ENCODE measurements around the gene LHX1. TPM values are rescaled to one million over a fixed set of nuclear protein-coding genes. Genes with fewer than 3 reads are reported as not detected.

LHX1 gene
- total RNA-seq, 2 experiments from 2014 or later: 0.66 TPM; not detected in 1

- Mint-ChIP-seq H3K4me1 (peaks cover 34% of the 10 kb centered on the region), H3K4me3 (no peak overlapping the region), H3K36me3 (peaks cover 17% of the 10 kb centered on the region), H3K9me3 (ENCODE audit: low read depth) (no peaks in the 10 kb centered on the region), H3K27me3 (peaks cover 54% of the 10 kb centered on the region), H3K27ac (no peak overlapping the region)
- no peak for DNase-seq
- ATAC-seq: no peak
- CTCF ChIA-PET: no interaction called here
These were observed 9.4 kb downstream of the LHX1 start for GRCh38 chr17:36946726-36947091.

GRCh38 chr17:36947922-36948716 lies 10.8 kb downstream of the LHX1 start:
- Mint-ChIP-seq H3K27ac (peak overlapping the region; percentile 95), H3K4me3 (peak overlapping the region; percentile 87), H3K36me3 (peaks cover 29% of the 10 kb centered on the region), H3K9me3 (ENCODE audit: low read depth) (no peaks in the 10 kb centered on the region), H3K4me1 (peaks cover 46% of the 10 kb centered on the region), H3K27me3 (peaks cover 51% of the 10 kb centered on the region)
- ATAC-seq (peak; percentile 1), DNase-seq (no peak)
- CTCF ChIA-PET: interaction anchor here (1.0 to 1.5 kb wide), 3 partner anchors 12 to 345 kb away, joined by 3 to 6 read pairs (median 3); no protein-coding TSS in a partner anchor

- Mint-ChIP-seq H3K27ac (peak within 1 kb of the TSS; percentile 95), H3K9me3 (ENCODE audit: low read depth) (no peaks in the 10 kb centered on the region), H3K27me3 (peaks cover 44% of the 10 kb centered on the region), H3K36me3 (peaks cover 35% of the 10 kb centered on the region), H3K4me3 (peak within 1 kb of the TSS; percentile 87), H3K4me1 (peaks cover 44% of the 10 kb centered on the region)
- CTCF ChIA-PET: interaction anchor here (0.6 to 1.5 kb wide), 8 partner anchors 11 to 346 kb away, joined by 3 to 7 read pairs (median 3); partner anchors contain the start of gene LHX1
- DNase-seq (peak; percentile 97), ATAC-seq (peak; percentile 96)
These were observed 11.6 kb downstream of the LHX1 start, which contains the start of gene AATF for GRCh38 chr17:36948717-36949460. Gene AATF (plus strand): TSS chr17:36948954. CDS start chr17:36949126, 172 bp downstream.

- CTCF ChIA-PET: interaction anchor here (0.6 to 1.5 kb wide), 8 partner anchors 10 to 347 kb away, joined by 3 to 7 read pairs (median 3); partner anchors contain the start of gene LHX1
- peak overlapping the region; percentile 95 for H3K27ac Mint-ChIP-seq
- H3K27me3 Mint-ChIP-seq: peaks cover 39% of the 10 kb centered on the region
- no peaks in the 10 kb centered on the region for H3K9me3 Mint-ChIP-seq (ENCODE audit: low read depth)
- DNase-seq: no peak
- H3K4me1 Mint-ChIP-seq: peaks cover 42% of the 10 kb centered on the region
- no peak for ATAC-seq
- peaks cover 41% of the 10 kb centered on the region for H3K36me3 Mint-ChIP-seq
- H3K4me3 Mint-ChIP-seq: peak overlapping the region; percentile 87
These were observed 12.2 kb downstream of the LHX1 start for GRCh38 chr17:36949461-36949927.

- no peaks in the 10 kb centered on the region for H3K9me3 Mint-ChIP-seq (ENCODE audit: low read depth)
- peak overlapping the region; percentile 87 for H3K4me3 Mint-ChIP-seq
- H3K36me3 Mint-ChIP-seq: peaks cover 44% of the 10 kb centered on the region
- H3K27me3 Mint-ChIP-seq: peaks cover 34% of the 10 kb centered on the region
- CTCF ChIA-PET: interaction anchor here (0.9 to 1.5 kb wide), 4 partner anchors 10 to 321 kb away, joined by 3 to 7 read pairs (median 5); partner anchors contain the start of gene LHX1
- ATAC-seq (no peak), DNase-seq (no peak)
- H3K4me1 Mint-ChIP-seq: peaks cover 42% of the 10 kb centered on the region
- H3K27ac Mint-ChIP-seq: no peak overlapping the region
These were observed 12.8 kb downstream of the LHX1 start for GRCh38 chr17:36950027-36950426.

GRCh38 chr17:36951084-36951789 lies 14.0 kb downstream of the LHX1 start:
- ATAC-seq (no peak), DNase-seq (no peak)
- Mint-ChIP-seq H3K27ac (no peak overlapping the region), H3K9me3 (ENCODE audit: low read depth) (no peaks in the 10 kb centered on the region), H3K36me3 (peaks cover 53% of the 10 kb centered on the region), H3K27me3 (peaks cover 22% of the 10 kb centered on the region), H3K4me1 (peaks cover 44% of the 10 kb centered on the region), H3K4me3 (no peak overlapping the region)
- CTCF ChIA-PET: no interaction called here

GRCh38 chr17:36971508-36971907 lies 34.2 kb downstream of the LHX1 start:
- no peak overlapping the region for H3K27ac Mint-ChIP-seq
- CTCF ChIA-PET: no interaction called here
- DNase-seq (no peak), ATAC-seq (no peak)
- peaks cover 36% of the 10 kb centered on the region for H3K36me3 Mint-ChIP-seq
- H3K27me3 Mint-ChIP-seq: no peaks in the 10 kb centered on the region
- no peaks in the 10 kb centered on the region for H3K9me3 Mint-ChIP-seq (ENCODE audit: low read depth)
- H3K4me3 Mint-ChIP-seq: no peak overlapping the region
- H3K4me1 Mint-ChIP-seq: peaks cover 11% of the 10 kb centered on the region

GRCh38 chr17:36972186-36972700 lies 35.0 kb downstream of the LHX1 start:
- CTCF ChIA-PET: no interaction called here

GRCh38 chr17:36972905-36973304 lies 35.6 kb downstream of the LHX1 start:
- Mint-ChIP-seq H3K9me3 (ENCODE audit: low read depth) (no peaks in the 10 kb centered on the region), H3K27me3 (no peaks in the 10 kb centered on the region), H3K4me1 (peaks cover 14% of the 10 kb centered on the region), H3K27ac (no peak overlapping the region), H3K4me3 (no peak overlapping the region), H3K36me3 (peaks cover 29% of the 10 kb centered on the region)
- CTCF ChIA-PET: interaction anchor here (1.4 kb wide), 1 partner anchor 75 kb away, joined by 3 read pairs; no protein-coding TSS in a partner anchor
- no peak for DNase-seq
- no peak for ATAC-seq

More at GRCh38 chr17:36972186-36972700, 35.0 kb downstream of the LHX1 start:
- no peak overlapping the region for H3K27ac Mint-ChIP-seq
- no peaks in the 10 kb centered on the region for H3K27me3 Mint-ChIP-seq
- ATAC-seq (no peak), DNase-seq (no peak)
- peaks cover 34% of the 10 kb centered on the region for H3K36me3 Mint-ChIP-seq
- peaks cover 14% of the 10 kb centered on the region for H3K4me1 Mint-ChIP-seq
- H3K9me3 Mint-ChIP-seq (ENCODE audit: low read depth): no peaks in the 10 kb centered on the region
- H3K4me3 Mint-ChIP-seq: no peak overlapping the region

- Mint-ChIP-seq H3K4me3 (no peak overlapping the region), H3K36me3 (peaks cover 16% of the 10 kb centered on the region), H3K4me1 (peaks cover 13% of the 10 kb centered on the region), H3K27ac (no peak overlapping the region), H3K9me3 (ENCODE audit: low read depth) (no peaks in the 10 kb centered on the region), H3K27me3 (no peaks in the 10 kb centered on the region)
- CTCF ChIA-PET: interaction anchor here (1.0 to 1.3 kb wide), 2 partner anchors 13 to 22 kb away, joined by 3 read pairs; no protein-coding TSS in a partner anchor
- DNase-seq (no peak), ATAC-seq (no peak)
These were observed 38.7 kb downstream of the LHX1 start for GRCh38 chr17:36975922-36976515.

- H3K4me1 Mint-ChIP-seq: peaks cover 16% of the 10 kb centered on the region
- CTCF ChIA-PET: interaction anchor here (1.3 kb wide), 1 partner anchor 12 kb away, joined by 3 read pairs; no protein-coding TSS in a partner anchor
- H3K27ac Mint-ChIP-seq: no peak overlapping the region
- H3K4me3 Mint-ChIP-seq: no peak overlapping the region
- DNase-seq (no peak), ATAC-seq (no peak)
- no peaks in the 10 kb centered on the region for H3K27me3 Mint-ChIP-seq
- peaks cover 19% of the 10 kb centered on the region for H3K36me3 Mint-ChIP-seq
- H3K9me3 Mint-ChIP-seq (ENCODE audit: low read depth): no peaks in the 10 kb centered on the region
These were observed 39.8 kb downstream of the LHX1 start for GRCh38 chr17:36977066-36977465.

- DNase-seq: no peak
- no peak for ATAC-seq
- CTCF ChIA-PET: interaction anchor here (1.3 kb wide), 1 partner anchor 12 kb away, joined by 3 read pairs; no protein-coding TSS in a partner anchor
- Mint-ChIP-seq H3K4me3 (no peak overlapping the region), H3K4me1 (peaks cover 16% of the 10 kb centered on the region), H3K36me3 (peaks cover 19% of the 10 kb centered on the region), H3K27ac (no peak overlapping the region), H3K27me3 (no peaks in the 10 kb centered on the region), H3K9me3 (ENCODE audit: low read depth) (no peaks in the 10 kb centered on the region)
These were observed 40.3 kb downstream of the LHX1 start for GRCh38 chr17:36977568-36977967.
